GM18520 (cell line): ENCODE results near the gene VWA2.
"Not testable (repeated sequence)": the region's sequence is repeated elsewhere in the genome, so short reads cannot be mapped to it uniquely, and the experiment has no call there.

Experiments used
- ATAC-seq: cut with Tn5 transposase; IDR thresholded peaks from one replicate; pipeline ENCODE4 v1.9.1; 2021; ENCODE audit not compliant: unreplicated experiment

The VWA2 gene

DNA sequence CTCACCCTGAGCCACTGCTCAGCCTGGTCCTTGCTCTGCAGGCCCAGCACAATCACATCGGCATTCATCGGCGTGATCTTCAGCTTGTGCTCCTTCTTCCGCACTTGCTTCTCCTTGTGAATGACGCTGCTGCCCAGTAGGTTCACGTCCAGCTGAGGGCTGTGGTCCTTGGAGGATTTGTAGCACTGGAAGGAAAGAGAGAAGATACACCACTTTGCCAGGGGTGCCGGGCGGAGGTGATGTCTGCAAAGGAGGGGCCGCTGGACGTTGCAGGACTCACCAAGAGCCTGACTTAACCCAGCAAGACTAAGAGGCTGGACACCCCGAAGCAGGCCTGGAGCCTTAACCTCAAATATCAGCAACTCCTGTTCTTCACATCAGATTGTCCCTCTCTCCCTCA, 74.8 kb downstream of the VWA2 start:
- no peak for ATAC-seq

DNA sequence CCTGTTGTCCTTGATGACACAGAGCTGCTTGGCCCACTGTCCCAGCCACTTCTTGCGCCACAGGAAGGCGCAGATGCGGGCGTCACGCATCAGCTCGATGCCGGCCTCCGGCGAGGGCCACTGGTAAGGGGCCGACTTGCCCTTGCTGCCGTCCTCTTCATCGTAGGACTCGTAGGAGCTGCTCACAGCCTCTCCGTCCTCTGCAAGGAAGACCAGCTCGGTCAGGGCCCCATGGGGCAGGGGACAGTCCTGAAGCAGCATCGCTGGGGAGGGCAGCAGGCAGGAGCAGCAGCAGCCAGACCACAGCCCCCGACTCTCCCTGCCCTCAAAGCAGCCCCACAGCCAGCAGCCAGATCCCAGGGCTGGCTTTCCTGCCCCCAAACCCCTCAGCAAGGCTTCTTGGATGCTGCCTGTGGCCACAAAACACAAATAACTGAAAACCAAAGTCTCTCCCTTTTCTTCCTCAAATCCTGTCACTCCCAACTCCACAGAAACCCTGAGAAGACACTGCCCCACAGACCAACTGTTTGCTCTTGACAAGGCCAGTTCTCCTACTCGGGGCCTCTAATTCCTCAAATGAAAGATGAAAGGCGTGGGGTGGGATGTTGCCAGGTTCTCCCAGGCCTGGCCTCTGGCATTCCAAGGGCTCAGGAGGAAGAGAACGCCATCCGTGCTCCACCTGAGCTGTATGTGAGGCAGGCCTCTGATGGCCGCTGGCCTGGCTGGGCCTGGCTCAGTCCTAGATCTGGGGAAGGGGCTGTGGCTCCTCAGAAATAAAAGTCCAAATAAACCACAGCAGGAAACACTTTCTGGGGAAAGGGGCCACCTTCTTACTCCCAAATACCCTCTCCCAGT, 76.7 kb downstream of the VWA2 start:
- ATAC-seq = no peak

DNA sequence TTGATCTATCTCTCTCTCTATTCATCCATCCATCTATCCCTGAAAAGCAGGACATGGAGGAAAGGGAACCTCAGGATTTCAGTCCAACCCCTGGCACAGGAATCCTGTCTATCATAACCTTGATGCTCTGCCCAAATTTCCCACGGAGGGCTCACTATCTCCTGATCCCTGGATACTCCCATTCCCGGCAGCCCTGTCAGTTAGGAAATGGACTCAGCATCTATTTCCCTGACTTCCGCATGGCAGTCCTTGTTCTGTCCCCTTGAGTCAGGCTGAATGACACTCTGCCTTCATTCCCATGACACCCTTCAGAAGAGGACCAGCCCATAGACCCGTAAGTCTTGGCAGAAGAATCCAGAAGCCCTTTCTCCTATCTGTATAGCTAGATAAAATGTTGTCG, 77.7 kb downstream of the VWA2 start:
- ATAC-seq = no peak

DNA sequence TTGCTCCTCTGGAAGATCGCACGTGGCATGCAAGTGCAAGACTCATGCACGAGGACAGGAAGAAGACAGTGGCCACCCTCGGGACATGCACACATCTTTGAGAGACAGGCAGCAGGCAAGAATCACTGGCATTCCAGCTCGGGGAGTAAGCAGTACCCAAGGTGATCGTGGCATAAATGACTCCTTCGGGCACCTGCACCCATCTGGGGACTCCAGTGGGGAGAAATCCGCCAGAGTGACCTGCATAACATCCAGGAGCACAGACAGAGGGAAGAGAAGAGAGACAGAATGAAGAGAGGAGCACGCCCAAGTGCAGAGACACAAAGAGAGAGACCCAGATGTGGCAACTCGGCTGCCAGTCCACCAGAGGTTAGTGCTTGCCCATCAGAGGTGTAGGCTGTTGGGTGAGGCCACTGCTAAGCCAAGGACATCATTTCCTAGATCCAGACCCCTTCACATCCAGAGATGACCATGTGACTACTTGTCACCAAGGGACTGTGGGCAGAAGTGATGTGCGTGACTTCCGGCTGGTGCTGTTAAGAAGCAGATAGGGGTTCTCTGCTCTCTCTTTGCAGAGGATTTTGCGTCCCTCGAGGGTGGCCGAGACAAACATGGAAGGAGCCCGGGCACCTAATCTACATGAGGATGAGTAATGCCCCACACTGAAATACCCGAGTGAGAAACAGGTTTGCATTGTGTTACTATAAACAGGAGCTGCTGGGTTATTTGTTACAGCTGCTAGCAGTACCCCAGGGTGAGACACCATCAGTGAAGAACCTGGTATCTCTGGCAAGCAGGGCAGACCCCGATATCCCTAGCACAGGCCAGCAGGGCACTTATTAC, 80.6 kb downstream of the VWA2 start:
- ATAC-seq = no peak

DNA sequence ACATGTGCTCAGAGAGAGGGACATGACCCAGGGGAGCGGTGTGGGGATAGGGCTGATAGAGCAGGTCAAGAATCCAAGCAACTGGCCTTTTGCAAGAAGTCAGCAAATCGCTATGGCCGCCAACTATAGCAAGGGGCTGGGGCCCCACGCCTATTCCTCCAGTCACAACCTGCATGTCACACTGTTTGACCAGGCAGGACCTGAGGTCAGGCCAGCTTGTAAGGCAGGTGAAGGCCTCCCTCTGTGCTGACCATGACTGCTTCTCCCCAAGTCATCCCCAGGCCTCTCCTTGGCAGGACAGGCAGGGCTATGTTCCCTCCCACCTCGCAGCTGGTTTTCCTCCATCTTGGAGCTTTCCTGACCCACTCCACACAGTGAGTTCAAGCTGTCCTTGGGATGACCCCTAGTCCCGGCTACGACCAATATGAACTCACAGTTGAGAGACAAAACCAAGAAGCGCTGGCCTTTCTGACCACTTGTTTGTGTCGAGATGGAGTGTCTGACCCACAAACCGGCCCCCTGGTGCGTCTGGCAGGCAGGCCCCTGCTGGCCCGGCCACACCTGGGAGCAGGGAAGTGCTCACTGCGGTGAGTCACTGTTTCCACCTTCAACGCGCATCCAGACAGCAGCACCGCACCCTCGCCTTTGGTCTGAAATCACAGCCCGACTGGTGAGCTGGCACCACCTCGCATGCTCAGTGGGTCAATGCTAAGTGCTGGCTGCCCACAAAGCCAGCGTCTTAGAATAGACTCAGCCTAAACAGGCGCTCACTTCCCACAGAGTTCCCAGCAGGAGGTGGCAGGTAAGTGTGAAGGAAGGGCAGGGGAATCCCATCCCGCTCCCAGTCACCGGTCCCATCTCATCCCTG, 81.4 kb downstream of the VWA2 start:
- no peak for ATAC-seq

DNA sequence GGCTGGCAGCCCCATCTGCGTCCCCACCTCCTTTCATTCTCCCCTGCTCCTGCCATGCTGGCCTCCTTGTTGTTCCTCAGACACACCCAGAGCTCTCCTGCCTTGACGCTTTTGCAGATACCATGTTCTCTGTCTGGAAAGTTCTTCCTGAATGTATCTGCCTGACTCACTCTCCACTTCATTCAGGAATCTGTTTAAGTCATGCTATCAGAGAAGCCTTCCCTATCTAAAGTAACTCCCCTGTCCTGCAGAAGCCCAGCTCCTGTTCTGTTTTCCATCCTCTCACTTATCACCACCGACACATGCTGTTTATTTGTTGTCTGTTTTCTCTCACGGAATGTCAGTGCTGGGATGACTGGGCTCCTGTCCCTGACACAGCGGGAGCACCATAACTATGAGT, 83.3 kb downstream of the VWA2 start:
- ATAC-seq = no peak

DNA sequence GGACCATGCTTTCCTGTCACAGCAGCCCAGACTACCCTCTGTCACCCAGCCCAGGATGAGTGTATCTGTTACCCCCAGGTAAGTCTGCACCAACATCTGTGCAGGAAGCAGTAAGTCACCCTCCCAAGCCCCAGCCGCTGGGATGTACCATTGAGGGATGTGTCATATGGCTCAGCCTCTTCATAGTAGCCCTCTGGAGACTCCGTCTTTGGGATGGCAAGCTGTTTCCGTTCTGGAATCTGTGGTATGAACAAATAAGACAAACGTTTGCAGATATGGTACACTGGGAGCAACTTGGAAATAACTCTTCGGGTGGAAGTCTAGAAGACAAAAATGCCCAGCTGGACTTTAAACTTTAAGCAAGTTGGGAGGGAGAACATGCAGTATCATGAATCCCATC, 84.0 kb downstream of the VWA2 start:
- ATAC-seq = no peak

DNA sequence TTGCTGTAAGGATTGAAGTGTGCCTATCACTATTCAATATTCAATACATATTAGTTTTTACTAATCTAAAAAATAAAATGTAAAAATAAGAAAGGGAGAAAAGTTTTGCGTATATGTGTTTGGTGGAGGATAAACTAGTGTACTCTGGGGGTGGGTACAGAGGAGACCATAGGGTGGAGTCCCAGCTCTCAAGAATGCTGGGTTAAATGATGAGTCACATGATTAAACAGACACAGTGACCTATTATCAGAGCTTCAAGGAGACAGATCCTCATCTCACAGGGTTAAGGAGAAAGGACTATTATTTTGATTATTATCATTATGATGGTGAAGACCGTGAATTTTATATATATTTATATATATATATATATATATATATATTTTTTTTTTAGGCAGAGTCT, 87.7 kb downstream of the VWA2 start:
- ATAC-seq = no peak

DNA sequence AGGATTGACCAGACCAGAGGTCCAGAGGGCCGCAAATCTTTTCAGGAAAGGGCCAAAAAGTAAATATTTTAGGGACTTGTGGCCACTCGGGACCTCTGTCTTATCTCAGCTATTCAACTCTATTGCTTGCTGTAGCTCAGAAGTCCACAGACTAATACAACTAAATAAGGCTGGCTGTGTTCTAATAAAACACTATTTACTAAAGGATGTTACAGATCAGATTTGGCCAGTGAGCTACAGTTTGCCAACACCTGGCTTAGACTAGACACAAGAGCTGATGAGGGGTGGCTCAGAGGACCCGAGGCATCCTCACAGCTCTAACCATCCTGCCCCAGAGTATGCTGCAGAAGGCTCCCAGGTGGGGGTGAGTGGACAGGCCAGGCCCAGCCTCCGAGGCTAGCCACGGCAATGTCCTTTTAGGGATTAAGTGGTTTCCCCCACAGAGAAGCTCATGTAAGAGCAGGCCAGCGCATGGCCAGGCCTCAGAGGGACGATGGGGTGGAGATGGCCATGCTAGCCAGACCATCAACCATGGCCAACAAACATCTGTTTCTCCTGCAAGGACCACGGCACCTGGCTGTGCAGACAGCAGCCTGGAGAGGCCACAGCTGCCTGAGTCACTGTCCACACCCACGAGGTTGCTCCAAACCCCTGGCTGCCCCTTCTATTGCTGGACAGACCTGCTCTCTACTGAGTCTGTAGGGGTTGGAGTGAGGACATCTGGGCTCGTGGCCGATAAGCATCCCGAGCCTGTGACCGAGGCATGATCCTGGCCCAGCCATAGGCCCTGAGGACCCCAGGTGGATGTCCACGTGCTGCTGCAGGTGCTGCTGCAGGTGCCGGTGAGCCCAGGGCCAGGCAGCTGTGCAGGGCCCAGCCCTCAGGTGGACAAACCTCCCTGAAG, 88.7 kb downstream of the VWA2 start:
- no peak for ATAC-seq

DNA sequence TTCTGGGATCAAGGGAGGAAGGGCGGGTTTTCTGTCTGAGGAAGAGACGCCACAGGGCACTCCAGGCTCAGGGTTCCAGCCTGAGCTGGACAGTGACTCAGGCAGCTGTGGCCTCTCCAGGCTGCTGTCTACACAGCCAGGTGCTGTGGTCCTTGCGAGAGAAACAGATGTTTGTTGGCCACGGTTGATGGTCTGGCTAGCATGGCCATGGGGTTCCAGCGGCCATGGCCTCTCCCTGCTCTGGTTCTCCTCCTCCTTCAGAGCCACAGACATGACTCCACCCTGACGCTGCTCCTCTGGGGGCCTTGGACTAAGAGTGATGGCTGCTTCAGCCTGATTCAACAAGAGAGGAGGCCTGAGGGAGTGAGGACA, 89.4 kb downstream of the VWA2 start:
- no peak for ATAC-seq

DNA sequence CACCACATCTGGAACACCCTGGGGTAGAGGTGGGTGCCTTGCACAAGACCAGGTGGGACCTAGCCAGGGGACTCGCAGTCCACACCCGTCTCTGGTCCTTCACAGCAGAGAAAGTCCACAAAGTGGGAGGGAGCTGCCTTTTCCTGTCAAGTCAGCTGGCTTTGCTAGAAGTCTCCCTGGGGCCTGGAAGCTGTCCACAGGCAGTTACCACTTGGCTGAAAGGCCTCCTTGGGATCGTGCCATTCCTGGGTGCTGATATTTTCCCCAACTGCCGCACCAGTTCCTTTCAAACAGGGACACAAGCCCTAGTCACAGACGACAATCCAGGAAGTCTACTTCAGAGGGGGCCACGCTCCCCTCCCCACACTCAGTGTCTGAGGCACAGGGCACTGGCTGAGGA, 89.8 kb downstream of the VWA2 start:
- no peak for ATAC-seq

DNA sequence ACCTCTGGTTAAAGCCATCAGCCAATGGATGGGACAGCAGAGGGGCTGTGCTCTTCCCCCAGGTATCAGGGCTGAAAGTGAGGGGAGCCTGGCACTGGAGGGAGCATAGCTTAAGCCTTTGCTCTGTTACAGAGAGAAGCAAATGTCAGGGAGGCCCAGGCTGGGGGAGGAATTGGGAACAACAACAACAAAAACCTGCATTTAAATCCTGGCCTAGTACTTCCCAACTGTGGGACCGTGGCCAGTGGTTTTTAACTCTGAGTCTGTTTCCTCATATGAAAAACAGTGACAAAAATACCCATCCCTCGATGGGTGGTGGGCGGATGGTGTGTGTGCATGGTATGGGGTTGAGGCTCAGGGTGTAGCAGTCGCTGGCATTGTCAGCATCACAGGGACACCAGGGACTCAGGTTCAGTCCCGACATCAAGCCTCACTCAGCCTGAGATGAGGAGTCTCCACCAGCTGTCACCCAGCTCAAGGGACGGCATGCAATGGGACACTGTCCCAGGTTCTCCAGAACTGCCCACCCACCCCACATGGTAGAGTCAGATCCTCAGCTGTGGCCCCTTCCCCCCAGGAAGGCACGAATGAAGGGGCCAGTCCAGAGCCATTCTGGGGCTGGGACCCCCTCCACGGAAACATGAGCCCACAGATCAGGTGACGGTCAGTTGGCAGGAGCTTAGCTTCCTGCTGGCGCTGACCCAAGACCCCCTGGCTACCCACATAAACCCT, 90.7 kb downstream of the VWA2 start:
- no peak for ATAC-seq

DNA sequence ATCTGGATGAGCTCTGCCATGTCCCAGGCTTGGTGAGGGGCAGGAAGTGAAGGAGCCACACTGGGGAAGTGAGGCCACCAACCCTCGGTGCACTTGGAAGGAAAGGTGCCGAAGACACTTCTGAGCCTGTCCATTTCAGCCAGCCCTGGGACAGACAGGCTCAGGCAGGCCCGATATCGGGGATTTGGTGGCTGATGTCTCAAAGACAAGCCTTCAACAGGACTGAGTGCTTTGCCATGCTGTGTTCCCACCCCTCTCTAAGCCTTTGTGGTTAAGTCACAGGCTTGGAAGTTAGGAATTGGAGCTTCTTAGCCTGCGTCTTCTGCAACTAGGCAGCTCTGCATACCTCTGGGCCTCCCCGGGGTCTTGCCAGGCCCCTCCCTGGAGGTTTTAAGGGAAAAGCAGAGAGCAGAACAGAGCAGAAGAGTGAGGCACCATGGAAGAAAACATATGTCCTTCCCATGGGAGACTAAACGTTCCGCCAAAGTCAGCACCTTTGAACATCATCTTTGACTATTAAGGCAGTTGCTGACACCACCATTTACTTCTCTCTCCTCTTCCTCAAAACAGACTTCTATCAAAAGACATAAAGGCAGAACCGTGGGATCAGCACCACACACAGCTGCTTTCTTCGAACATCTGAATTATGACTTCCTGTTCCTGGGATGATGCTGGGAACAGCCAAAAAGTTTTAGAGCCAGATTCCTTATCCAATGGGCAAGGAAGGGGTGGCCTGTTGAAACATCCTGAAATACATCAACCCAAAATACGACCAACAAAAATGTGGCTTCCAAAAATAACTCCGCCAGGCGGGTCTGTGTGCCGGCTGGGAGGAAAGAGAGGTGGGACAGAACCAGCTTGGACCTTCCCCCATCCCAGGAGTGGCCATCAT, 93.5 kb downstream of the VWA2 start:
- no peak for ATAC-seq

DNA sequence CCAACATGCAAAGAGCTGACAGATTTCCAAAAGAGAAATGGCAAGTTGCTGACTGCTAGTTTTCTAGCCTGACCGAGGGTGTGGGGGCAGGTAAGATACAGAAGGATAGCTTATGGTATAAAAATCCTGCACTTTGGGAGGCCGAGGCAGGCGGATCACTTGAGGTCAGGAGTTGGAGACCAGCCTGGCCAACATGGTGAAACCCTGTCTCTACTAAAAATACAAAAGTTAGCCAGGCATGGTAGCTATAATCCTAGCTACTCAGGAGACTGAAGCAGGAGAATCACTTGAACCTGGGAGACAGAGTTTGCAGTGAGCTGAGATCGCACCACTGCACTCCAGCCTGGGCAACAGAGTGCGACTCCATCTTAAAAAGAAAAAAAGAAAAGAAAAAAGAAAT, 94.4 kb downstream of the VWA2 start:
- ATAC-seq = not testable (repeated sequence)

DNA sequence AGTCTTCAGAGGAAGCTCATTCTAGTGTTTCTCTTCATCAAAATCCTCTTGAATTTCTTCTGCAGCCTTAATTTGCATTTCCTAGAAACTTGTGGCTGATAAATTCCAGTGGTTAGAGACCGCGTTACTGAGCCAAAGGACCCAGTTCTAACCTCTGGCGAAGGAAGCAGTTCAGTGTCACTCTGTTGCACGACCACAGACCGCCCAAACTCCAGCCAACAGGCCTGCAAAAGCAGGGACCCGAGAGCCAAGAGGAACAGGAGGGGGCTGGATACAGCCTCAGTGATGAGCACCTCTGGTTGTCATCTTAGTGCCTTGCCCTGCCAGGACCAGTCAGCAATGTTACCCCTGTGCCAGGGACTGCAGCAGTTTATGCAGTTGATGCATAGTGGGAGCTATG, 95.2 kb downstream of the VWA2 start:
- no peak for ATAC-seq

DNA sequence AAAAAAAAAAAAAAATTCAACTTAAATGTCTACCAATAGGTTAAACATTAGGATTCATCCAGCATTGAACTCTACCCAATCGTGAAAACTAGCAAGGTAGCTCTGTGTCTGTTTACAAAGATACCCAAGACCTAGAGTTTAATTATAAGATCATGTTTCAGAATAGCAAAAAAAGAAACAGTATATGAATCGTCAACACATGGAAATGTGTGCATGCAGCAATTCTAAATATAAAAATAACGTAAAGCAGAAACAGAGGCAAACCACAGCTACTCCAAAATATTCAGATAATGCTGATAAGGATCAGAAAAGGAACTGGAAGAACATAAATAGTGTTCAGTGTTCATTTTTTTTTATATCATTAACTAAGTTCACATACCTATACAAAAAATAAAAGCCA, 96.6 kb downstream of the VWA2 start:
- ATAC-seq = no peak

DNA sequence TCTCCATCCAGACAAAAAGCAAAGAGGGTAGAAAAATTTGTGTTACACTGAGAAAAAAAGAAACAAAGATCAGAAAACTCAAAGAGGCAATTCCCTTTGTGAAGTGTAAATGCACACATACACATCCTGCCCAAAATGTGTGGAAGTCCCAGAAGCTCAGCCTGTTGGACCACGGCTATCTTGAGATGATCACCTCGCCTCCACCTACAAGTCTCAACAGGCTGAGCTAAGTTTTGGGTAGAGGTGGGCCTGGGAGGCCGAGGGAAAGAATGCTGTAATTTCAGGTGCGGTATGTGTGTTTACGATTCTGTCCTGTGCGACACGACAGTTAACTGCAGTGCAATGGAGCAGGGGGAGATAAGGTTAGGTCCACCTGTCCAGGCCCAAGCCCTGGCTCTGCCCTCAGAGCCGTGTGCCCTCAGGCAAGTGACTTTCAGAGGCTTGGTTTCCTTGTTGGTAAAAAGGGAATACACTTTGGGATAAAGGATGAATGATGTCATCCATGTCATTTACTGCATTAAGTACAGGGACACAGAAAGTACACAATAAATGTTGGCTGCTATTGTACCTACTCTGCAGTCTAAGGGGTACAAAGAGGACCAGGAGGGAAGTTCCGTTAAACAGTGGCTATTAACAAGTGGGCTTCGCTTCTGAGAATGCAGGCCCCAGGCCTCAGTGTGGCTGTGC, 97.9 kb downstream of the VWA2 start:
- no peak for ATAC-seq
